ENCODE measurements around the gene TEX2.
A peak's percentile ranks its signal among the peaks of the same experiment; 100 is the strongest.

TEX2 gene

GRCh38 chr17:64130559-64131001 lies 132.5 kb downstream of the TEX2 start:
- Histone ChIP-seq H3K4me3 (replicated peaks; ENCODE audit: insufficient read depth, low read length) (peak overlapping the region; percentile 67), H3K27ac (replicated peaks) (no peak overlapping the region), H3K27me3 (ENCODE audit: insufficient read depth, poor library complexity, severe bottlenecking) (no peaks in the 10 kb centered on the region)
- DNase-seq (ENCODE audit: low read depth in 1 of 2, low spot score in 1 of 2) = no peak
- no peak for TF ChIP-seq POLR2AphosphoS5 (IDR thresholded peaks at IDR 0.05; ENCODE audit: low read depth)
- TF ChIP-seq GABPA (IDR thresholded peaks at IDR 0.05; ENCODE audit: low read depth) = no peak
- no peak for TF ChIP-seq CTCF (IDR thresholded peaks at IDR 0.05; ENCODE audit: insufficient read depth, low read length)
- no peak for TF ChIP-seq SPI1 (IDR thresholded peaks at IDR 0.05; ENCODE audit: borderline replicate concordance, low read depth)
- no peak for TF ChIP-seq REST (IDR thresholded peaks at IDR 0.05; ENCODE audit: insufficient replicate concordance, low read depth)

- TF ChIP-seq POLR2AphosphoS5 (IDR thresholded peaks at IDR 0.05; ENCODE audit: low read depth) = peak; percentile 97
- TF ChIP-seq REST (IDR thresholded peaks at IDR 0.05; ENCODE audit: insufficient replicate concordance, low read depth) = no peak
- H3K27ac ChIP-seq (replicated peaks) = peak within 1 kb of the TSS; percentile 49
- peak; percentile 82 to 88 for DNase-seq (ENCODE audit: low read depth in 1 of 2, low spot score in 1 of 2)
These were observed 133.1 kb downstream of the TEX2 start, which contains the start of gene ERN1 for GRCh38 chr17:64129765-64130558. Gene ERN1, minus strand, starts transcription at chr17:64130144. Its CDS starts 115 bp downstream, at chr17:64130029.

DNA sequence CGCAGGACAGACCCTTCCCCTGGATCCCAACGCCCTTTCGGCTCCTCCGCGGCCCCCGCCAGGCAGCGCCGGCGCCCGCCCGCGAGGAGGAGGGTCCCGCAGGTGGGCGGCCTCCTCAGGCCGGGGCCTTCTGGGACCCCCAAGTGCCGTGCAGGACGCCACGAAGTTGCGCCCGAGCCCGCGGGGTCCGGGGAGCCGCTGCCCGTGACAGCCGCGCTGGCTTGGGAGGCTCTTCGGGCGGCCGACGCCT lies 133.6 kb downstream of the TEX2 start:
- Histone ChIP-seq H3K4me3 (replicated peaks; ENCODE audit: insufficient read depth, low read length) (peak overlapping the region; percentile 67), H3K27me3 (ENCODE audit: insufficient read depth, poor library complexity, severe bottlenecking) (no peaks in the 10 kb centered on the region), H3K27ac (replicated peaks) (peak overlapping the region; percentile 49)
- TF ChIP-seq SPI1 (IDR thresholded peaks at IDR 0.05; ENCODE audit: borderline replicate concordance, low read depth) (no peak), GABPA (IDR thresholded peaks at IDR 0.05; ENCODE audit: low read depth) (no peak), POLR2AphosphoS5 (IDR thresholded peaks at IDR 0.05; ENCODE audit: low read depth) (no peak), CTCF (IDR thresholded peaks at IDR 0.05; ENCODE audit: insufficient read depth, low read length) (no peak), REST (IDR thresholded peaks at IDR 0.05; ENCODE audit: insufficient replicate concordance, low read depth) (no peak)
- no peak for DNase-seq (ENCODE audit: low read depth in 1 of 2, low spot score in 1 of 2)

More at GRCh38 chr17:64129765-64130558, 133.1 kb downstream of the TEX2 start, which contains the start of gene ERN1:
- H3K27me3 ChIP-seq (ENCODE audit: insufficient read depth, poor library complexity, severe bottlenecking) = no peaks in the 10 kb centered on the region
- H3K4me3 ChIP-seq (replicated peaks; ENCODE audit: insufficient read depth, low read length) = peak within 1 kb of the TSS; percentile 67

All from HL-60 (cell line).